COLO668 (cell line): Measurements from ENCODE around the gene PDE4D.

ENCODE experiments used
- DNase-seq: peaks from one replicate; lab custom pipeline; 2025; ENCODE audit not compliant: unreplicated experiment; lab: John Stamatoyannopoulos, UW

The PDE4D gene

DNA sequence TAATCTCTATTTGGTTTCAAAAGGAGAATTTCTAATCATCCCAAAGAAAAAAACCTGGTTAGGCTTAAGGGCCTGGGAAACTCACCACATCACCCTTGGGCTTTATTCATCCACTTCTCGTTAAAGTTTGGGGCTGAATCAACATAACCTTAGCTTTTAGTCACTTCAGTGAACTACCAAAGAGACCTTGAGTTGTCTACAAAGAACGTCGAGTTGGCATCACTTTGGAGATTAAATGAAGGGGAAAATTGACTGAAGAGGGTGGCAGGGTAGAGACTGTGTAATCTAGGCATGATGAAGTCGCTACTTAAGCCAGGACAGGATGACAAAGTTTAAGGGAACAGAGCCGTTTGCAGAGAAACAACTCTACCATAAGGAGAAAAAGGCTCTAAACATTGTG, 969.2 kb downstream of the PDE4D start:
- DNase-seq = no peak

DNA sequence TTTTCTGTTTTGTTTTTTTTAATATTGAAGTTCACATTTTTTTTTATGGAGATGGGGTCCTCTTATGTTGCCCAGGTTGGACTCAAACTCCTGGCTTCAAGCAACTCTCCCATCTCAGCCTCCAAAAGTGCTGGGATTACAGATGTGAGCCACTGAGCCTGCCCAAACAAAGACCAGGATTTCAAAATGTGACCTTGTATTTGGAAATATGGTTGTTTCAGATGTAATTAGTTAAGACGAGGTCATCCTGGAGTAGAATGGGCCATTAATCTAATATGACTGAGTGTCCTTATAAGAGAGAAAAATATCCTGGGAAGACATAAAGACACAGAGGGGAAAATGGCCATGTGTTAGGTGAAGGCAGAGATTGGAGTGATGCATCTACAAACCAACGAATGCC, 970.2 kb downstream of the PDE4D start:
- DNase-seq = no peak

DNA sequence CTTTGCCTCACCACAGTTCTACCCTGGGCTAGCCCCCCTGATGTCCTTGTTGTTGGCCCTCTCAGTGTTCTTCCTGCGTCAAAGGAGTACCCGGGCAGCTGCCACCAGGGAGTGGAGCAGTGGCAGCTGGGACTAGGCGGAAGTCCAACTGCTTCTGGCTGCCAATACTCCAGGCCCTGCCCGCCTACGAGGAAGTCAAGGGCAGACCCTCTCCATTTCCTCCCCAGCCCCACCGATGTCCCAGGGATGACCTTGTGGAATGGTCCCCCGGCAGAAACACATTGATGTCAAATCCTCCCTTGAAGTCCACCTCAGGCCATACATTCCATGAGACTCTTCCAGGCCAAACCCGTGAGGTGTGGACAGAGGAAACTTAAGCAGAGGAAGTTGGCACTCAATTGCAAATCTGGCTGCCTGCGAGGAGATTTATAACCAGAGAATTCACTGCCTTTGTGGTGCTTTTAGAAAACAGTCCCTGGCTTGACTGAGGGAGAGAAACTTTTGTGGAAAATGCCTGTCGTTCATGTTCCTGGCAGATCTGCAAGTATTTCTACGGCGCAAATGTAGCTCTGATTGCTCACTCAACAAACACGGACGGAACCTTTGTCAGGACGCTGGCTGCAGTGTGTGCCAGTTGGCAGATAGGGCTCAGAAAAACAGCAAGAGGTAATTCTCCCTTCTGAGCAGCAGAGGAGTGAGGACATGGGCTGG, 970.9 kb downstream of the PDE4D start:
- DNase-seq = no peak

DNA sequence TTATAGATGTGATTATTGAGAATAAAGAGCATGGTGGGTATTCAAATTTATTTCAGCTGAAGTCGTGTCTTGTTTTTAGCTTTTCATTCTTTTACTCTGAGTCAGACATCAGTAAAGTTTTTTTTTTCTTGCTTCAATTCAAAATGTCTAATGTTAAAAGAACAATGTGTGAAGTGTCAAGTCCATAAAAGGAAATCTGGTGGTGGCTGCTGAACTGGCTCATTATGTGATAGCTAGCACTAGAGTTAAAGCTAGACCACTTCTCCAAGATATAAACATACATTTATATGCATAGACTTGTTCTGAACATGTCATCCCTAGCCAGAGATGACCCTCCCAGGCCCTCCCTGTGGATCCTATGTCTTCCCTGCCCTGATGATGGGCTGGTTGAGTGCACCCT, 972.4 kb downstream of the PDE4D start:
- no peak for DNase-seq

DNA sequence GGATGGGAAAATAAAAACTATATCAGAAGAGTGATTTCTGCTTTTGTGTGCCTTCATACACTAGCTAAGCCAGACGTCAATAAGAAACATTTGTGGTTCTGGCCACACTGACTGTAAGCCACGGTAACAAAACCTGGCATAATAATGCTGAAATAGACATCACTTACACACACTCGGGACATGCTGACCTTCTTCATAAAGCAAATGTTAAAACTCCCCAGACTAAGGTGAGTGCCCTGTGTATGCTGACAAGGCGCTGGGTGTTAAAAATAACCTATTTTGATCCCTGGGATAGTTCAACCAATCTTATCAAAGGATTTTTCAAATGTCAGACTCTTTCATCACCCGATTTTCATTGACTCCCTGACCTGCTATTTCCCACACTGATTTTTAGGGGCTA, 973.7 kb downstream of the PDE4D start:
- no peak for DNase-seq
